Stimulated activated CD4-positive, alpha-beta T cell treated with anti-CD3 and anti-CD28 coated beads, TNF-alpha, amount 100 ng/mL, for 48 hours (primary cell): ENCODE data around the gene ALK.
A peak's percentile ranks its signal among the peaks of the same experiment; 100 is the strongest.

Source experiments
- DNase-seq, 3 donors: peaks; one replicate each; pipeline ENCODE4 v3.0.0-alpha.2; 2020; ENCODE audit warnings: low read depth in 3 of 3

Gene ALK

GRCh38 chr2:29196792-29197788 is 724.3 kb downstream of the ALK start:
- DNase-seq, result peak; percentile 58 to 68 (median 67)

- no peak for DNase-seq
These were observed 725.6 kb downstream of the ALK start for GRCh38 chr2:29195796-29196195.

- DNase-seq, result no peak
These were observed 727.7 kb downstream of the ALK start for GRCh38 chr2:29193681-29194080.

- DNase-seq, result no peak
These were observed 728.3 kb downstream of the ALK start for GRCh38 chr2:29193111-29193510.

GRCh38 chr2:29192526-29192925 is 728.9 kb downstream of the ALK start:
- no peak for DNase-seq

GRCh38 chr2:29191817-29192216 is 729.6 kb downstream of the ALK start:
- no peak for DNase-seq

- no peak for DNase-seq
These were observed 732.3 kb downstream of the ALK start for GRCh38 chr2:29189052-29189451.

GRCh38 chr2:29187926-29188325 is 733.5 kb downstream of the ALK start:
- DNase-seq, result no peak

- no peak for DNase-seq
These were observed 734.6 kb downstream of the ALK start for GRCh38 chr2:29186817-29187216.

- DNase-seq, result no peak
These were observed 736.9 kb downstream of the ALK start for GRCh38 chr2:29184531-29184930.

- no peak for DNase-seq
These were observed 738.5 kb downstream of the ALK start for GRCh38 chr2:29182920-29183319.

- DNase-seq, result no peak
These were observed 739.1 kb downstream of the ALK start for GRCh38 chr2:29182334-29182733.

- no peak for DNase-seq
These were observed 746.0 kb downstream of the ALK start for GRCh38 chr2:29175338-29175737.

- DNase-seq, result no peak
These were observed 746.4 kb downstream of the ALK start for GRCh38 chr2:29174937-29175336.

- DNase-seq, result no peak
These were observed 754.9 kb downstream of the ALK start for GRCh38 chr2:29166242-29167039.

GRCh38 chr2:29165362-29166241 is 755.8 kb downstream of the ALK start:
- DNase-seq, result no peak

- no peak for DNase-seq
These were observed 757.1 kb downstream of the ALK start for GRCh38 chr2:29164091-29164846.

GRCh38 chr2:29162204-29162928 is 759.0 kb downstream of the ALK start:
- no peak for DNase-seq

GRCh38 chr2:29160184-29160583 is 761.2 kb downstream of the ALK start:
- no peak for DNase-seq

- DNase-seq, result no peak
These were observed 762.3 kb downstream of the ALK start for GRCh38 chr2:29159125-29159524.
